PC-9 (cell line): ENCODE data around the gene ACSL3. TPM values are rescaled to one million over a fixed set of nuclear protein-coding genes. Genes with fewer than 3 reads are reported as not detected.
A peak's percentile ranks its signal among the peaks of the same experiment; 100 is the strongest.

Experiments used
- BruUV-seq: library from RNA; stranded (reverse); fragments of 400-500 nt; replicated peaks from 2 replicates; lab custom pipeline; 2021; lab: Mats Ljungman, UMichigan
- CTCF ChIA-PET: fragments of 300-600 bp; sonication (Branson Sonifier 250); formaldehyde crosslinking; loops from one replicate; lab custom pipeline; 2022; ENCODE audit warnings: antibody characterized with exemption; lab: Charles Lee
- POLR2A ChIA-PET: fragments of 300-600 bp; sonication (Branson Sonifier 250); formaldehyde crosslinking; loops from one replicate; lab custom pipeline; 2022; ENCODE audit warnings: antibody characterized with exemption; ENCODE audit not compliant: unreplicated experiment; lab: Charles Lee
- DNase-seq, 2 experiments: peaks; one replicate each; pipeline versions ENCODE4 v3.0.0 to v3.0.0-alpha.2; 2015 to 2022; ENCODE audit warnings: mixed read lengths in 1 of 2
- H2AFZ ChIP-seq: fragments of 200-600 bp; sonication (generic); 2 replicates; pipeline ENCODE4 v1.8.1; 2017; ENCODE audit warnings: antibody characterized with exemption
- H3F3A ChIP-seq: fragments of 200-600 bp; sonication (generic); 2 replicates; pipeline ENCODE4 v1.8.1; 2017; ENCODE audit warnings: antibody characterized with exemption, mild to moderate bottlenecking, low read depth; ENCODE audit not compliant: insufficient read depth
- H3K27ac ChIP-seq: fragments of 200-600 bp; sonication (generic); 2 replicates; pipeline ENCODE4 v1.6.1; 2016; ENCODE audit warnings: mixed run types
- H3K27me3 ChIP-seq: fragments of 200-600 bp; sonication (generic); 2 replicates; pipeline ENCODE4 v1.6.1; 2016; ENCODE audit warnings: low read depth, mixed run types; ENCODE audit not compliant: insufficient read depth
- H3K36me3 ChIP-seq: fragments of 200-600 bp; sonication (generic); 2 replicates; pipeline ENCODE4 v1.6.1; 2016; ENCODE audit warnings: low read depth, mixed run types
- H3K4me1 ChIP-seq: fragments of 200-600 bp; sonication (generic); replicated peaks from 2 replicates; pipeline ENCODE4 v1.6.1; 2016; ENCODE audit warnings: mixed run types; ENCODE audit not compliant: insufficient read depth
- H3K4me2 ChIP-seq: fragments of 200-600 bp; sonication (generic); 2 replicates; pipeline ENCODE4 v1.6.1; 2017; ENCODE audit warnings: mixed run types
- H3K4me3 ChIP-seq: fragments of 200-600 bp; sonication (generic); 2 replicates; pipeline ENCODE4 v1.6.1; 2016; ENCODE audit warnings: mixed run types
- H3K79me2 ChIP-seq: fragments of 200-600 bp; sonication (generic); 2 replicates; pipeline ENCODE4 v1.6.1; 2017; ENCODE audit warnings: low read depth, mixed run types
- H3K9me2 ChIP-seq: fragments of 200-600 bp; sonication (generic); 2 replicates; pipeline ENCODE4 v1.8.1; 2017; ENCODE audit warnings: mild to moderate bottlenecking; ENCODE audit not compliant: insufficient read depth
- H3K9me3 ChIP-seq: fragments of 200-600 bp; sonication (generic); 2 replicates; pipeline ENCODE4 v1.8.1; 2016; ENCODE audit warnings: low read depth; ENCODE audit not compliant: insufficient read depth
- H4K20me1 ChIP-seq: fragments of 200-600 bp; sonication (generic); 2 replicates; pipeline ENCODE4 v1.8.1; 2017; ENCODE audit not compliant: insufficient read depth
- CTCF ChIP-seq: fragments of 200-600 bp; sonication (generic); conservative IDR thresholded peaks from 2 replicates; pipeline ENCODE4 v1.6.1; 2017; ENCODE audit warnings: mixed run types, antibody characterized with exemption, mild to moderate bottlenecking, moderate library complexity
- EZH2 ChIP-seq: fragments of 200-600 bp; sonication (generic); IDR thresholded peaks from 2 replicates; pipeline ENCODE4 v1.8.0; 2017; ENCODE audit warnings: antibody characterized with exemption, low read depth
- intact Hi-C: fragments of 100-400 bp; cut with micrococcal nuclease; formaldehyde crosslinking; loops from one replicate; pipeline ENCODE4 v1.10.0; 2022; ENCODE audit not compliant: unreplicated experiment
- total RNA-seq: library from RNA; stranded (reverse); gene quantifications from 2 replicates; pipeline ENCODE4 v1.2.3, GENCODE V29; 2021

The ACSL3 gene
- total RNA-seq, 1 experiment from 2014 or later, result 446 TPM

- H3K9me3 ChIP-seq, result no peaks in the 10 kb centered on the region
- H3K4me3 ChIP-seq, result no peak overlapping the region
- DNase-seq, result no peak
- H3K4me2 ChIP-seq, result no peak overlapping the region
- no peak overlapping the region for H2AFZ ChIP-seq
- no peak for TF ChIP-seq EZH2
- no peak for TF ChIP-seq CTCF
- CTCF ChIA-PET, result interaction anchor here (0.9 kb wide), 2 partner anchors 26 to 204 kb away, joined by 3 to 4 read pairs; no protein-coding TSS in a partner anchor
- BruUV-seq, result no TSS peak
- H3K4me1 ChIP-seq, result 0 out of 2 replicates have a peak, but pooled peaks cover 5% of the 10 kb centered on the region
- H3F3A ChIP-seq, result peaks cover 97% of the 10 kb centered on the region
- peak overlapping the region; percentile 21; the same call in 1 of the 2 replicates for H3K27ac ChIP-seq
- no peaks in the 10 kb centered on the region for H3K9me2 ChIP-seq
- H3K27me3 ChIP-seq, result no peaks in the 10 kb centered on the region
- intact Hi-C loops, result no loop called here
- POLR2A ChIA-PET, result interaction anchor here (0.5 kb wide), 1 partner anchor 27 kb away, joined by 6 read pairs; no protein-coding TSS in a partner anchor
- peaks cover 99% of the 10 kb centered on the region for H3K79me2 ChIP-seq
- peaks cover 89% of the 10 kb centered on the region for H3K36me3 ChIP-seq
- peaks cover 100% of the 10 kb centered on the region for H4K20me1 ChIP-seq
These were observed 51.9 kb downstream of the ACSL3 start for GRCh38 chr2:222912776-222913175.

GRCh38 chr2:222915092-222915957 lies 54.5 kb downstream of the ACSL3 start:
- intact Hi-C loops, result loop anchor here (1.0 to 5.0 kb wide), 3 partner anchors 44 to 187 kb away; no protein-coding TSS in a partner anchor
- H4K20me1 ChIP-seq, result peaks cover 88% of the 10 kb centered on the region
- POLR2A ChIA-PET, result interaction anchor here (0.5 to 0.6 kb wide), 2 partner anchors 220 to 773 kb away, joined by 7 read pairs; no protein-coding TSS in a partner anchor
- no peak overlapping the region for H3K4me3 ChIP-seq
- H3K4me1 ChIP-seq, result peaks cover 28% of the 10 kb centered on the region
- CTCF ChIA-PET, result interaction anchor here (0.5 to 1.5 kb wide), 7 partner anchors 13 to 777 kb away, joined by 3 to 4 read pairs (median 3); no protein-coding TSS in a partner anchor
- peaks cover 95% of the 10 kb centered on the region for H3F3A ChIP-seq
- DNase-seq, result no peak
- H3K27ac ChIP-seq, result peak overlapping the region; percentile 32; the same call in 1 of the 2 replicates
- TF ChIP-seq CTCF (peak; percentile 90), EZH2 (no peak)
- peaks cover 98% of the 10 kb centered on the region for H3K79me2 ChIP-seq
- no TSS peak for BruUV-seq
- H2AFZ ChIP-seq, result no peak overlapping the region
- peaks cover 91% of the 10 kb centered on the region for H3K36me3 ChIP-seq
- H3K4me2 ChIP-seq, result no peak overlapping the region
- H3K27me3 ChIP-seq, result no peaks in the 10 kb centered on the region
- no peaks in the 10 kb centered on the region for H3K9me3 ChIP-seq
- H3K9me2 ChIP-seq, result no peaks in the 10 kb centered on the region
